GM21529 (cell line): ENCODE data around the gene TET1.
"Not testable (repeated sequence)": the region's sequence is repeated elsewhere in the genome, so short reads cannot be mapped to it uniquely, and the experiment has no call there.

Source experiments
- ATAC-seq: cut with Tn5 transposase; IDR thresholded peaks from one replicate; pipeline ENCODE4 v1.9.1; 2021; ENCODE audit not compliant: unreplicated experiment

TET1 gene

DNA sequence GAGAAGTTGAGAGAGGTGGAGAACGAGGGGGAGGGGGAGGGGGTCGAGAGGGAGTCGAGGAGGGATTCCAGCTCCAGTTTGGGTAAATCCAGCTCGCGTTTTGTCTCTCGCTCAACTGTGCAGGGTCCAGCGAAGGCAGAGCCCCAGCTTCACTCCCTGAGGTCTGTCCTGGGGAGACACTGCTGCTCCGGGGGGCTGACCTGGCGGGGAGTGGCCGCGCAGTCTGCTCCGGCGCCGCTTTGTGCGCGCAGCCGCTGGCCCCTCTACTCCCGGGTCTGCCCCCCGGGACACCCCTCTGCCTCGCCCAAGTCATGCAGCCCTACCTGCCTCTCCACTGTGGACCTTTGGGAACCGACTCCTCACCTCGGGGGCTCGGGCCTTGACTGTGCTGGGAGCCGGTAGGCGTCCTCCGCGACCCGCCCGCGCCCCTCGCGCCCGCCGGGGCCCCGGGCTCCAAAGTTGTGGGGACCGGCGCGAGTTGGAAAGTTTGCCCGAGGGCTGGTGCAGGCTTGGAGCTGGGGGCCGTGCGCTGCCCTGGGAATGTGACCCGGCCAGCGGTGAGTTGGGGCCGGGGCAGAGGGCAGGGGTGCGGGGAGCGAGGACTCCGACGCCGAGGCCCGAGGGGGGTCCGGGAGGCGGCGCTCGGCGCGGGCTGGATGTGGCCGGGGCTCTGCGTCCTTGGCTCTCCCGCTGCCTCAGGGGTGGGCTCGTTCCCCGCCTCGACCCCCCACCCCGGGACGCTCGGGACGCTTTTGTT, at the start of gene TET1:
TET1 (plus strand) TSS at position 152 of the 757 bp plus-strand sequence. CDS start 12,002 bp downstream, outside the sequence.
- ATAC-seq = no peak

DNA sequence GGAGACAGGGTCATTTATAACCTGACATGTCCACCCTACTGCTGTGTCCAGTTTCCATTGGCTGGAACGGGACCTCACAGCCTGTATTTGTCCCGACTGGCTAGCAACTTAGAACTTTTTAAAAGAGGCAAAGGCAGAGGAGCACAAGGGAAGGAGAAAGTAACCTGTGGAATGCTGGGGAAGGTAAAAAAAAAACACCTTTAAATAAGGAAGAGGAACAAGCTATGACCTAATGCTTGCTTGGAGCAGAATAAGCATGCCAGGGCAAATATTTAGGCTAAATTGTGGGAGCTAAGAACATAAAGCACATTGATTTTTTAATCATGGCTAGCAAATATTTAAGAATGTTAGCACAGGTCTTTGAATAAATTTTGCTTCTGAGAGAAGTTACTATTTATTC, 43.9 kb upstream of the TET1 start:
- ATAC-seq = not testable (repeated sequence)

DNA sequence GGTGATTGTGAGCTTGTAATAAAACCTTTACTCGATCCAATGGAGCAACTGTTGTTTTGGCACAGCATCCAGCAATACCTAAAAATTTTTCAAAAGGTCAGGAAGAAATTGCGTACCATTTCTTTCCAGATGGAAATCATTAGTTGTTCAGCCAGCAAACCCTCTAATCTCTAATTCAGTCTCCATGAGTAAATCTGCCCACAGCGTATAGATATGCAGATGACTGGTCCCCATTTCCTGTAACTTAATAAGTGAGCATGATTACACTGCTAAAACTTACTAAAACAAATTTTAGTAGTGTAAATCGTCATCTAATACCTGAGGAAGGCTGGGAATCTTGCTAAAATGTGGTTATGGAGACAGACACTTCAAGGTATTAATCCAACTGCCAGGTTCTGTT, 43.4 kb upstream of the TET1 start:
- ATAC-seq = no peak

DNA sequence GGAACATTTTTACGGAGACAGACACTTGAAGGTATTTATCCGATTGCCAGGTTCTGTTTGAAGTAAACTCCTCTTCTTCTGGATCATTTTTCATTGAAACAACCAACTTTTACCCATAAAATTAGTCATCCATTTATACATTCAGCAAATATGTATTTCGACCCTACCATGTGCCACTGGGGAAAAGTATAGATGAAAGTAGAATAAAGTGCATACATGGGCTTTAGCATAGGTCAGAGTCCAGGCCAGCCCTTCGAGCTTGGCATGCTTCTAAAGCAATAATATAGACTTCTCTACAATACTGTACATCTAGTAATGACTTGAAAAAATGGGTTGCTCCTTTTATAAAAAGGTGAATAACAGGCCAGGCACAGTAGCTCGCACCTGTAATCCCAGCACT, 42.9 kb upstream of the TET1 start:
- no peak for ATAC-seq

DNA sequence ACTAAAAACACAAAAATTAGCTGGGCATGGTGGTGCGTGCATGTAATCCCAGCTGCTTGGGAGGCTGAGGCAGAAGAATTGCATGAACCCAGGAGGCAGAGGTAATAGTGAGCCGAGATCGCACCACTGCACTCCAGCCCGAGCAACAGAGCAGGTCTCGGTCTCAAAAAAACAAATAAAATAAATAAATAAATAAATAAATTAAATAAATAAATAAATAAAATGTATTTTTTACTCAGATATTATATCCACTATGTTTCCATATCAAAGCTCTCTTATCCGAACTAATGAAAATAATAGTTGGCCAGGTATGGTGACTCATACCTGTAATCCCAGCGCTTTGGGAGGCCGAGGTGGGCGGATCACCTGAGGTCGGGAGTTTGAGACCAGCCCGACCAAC, 41.5 kb upstream of the TET1 start:
- ATAC-seq = not testable (repeated sequence)

DNA sequence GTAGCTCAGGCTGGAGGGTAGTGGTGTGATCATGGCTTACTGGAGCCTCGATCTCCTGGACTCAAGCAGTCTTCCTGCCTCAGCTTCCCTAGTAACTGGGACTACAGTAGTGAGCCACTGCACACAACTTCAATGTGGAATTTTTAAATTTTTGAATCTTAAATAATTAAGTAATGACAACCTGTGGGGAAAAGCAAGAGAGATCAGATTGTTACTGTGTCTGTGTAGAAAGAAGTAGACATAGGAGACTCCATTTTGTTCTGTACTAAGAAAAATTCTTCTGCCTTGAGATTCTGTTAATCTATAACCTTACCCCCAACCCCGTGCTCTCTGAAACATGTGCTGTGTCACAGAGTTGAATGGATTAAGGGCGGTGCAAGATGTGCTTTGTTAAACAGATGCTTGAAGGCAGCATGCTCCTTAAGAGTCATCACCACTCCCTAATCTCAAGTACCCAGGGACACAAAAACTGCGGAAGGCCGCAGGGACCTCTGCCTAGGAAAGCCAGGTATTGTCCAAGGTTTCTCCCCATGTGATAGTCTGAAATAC, 34.6 kb upstream of the TET1 start:
- ATAC-seq = not testable (repeated sequence)

DNA sequence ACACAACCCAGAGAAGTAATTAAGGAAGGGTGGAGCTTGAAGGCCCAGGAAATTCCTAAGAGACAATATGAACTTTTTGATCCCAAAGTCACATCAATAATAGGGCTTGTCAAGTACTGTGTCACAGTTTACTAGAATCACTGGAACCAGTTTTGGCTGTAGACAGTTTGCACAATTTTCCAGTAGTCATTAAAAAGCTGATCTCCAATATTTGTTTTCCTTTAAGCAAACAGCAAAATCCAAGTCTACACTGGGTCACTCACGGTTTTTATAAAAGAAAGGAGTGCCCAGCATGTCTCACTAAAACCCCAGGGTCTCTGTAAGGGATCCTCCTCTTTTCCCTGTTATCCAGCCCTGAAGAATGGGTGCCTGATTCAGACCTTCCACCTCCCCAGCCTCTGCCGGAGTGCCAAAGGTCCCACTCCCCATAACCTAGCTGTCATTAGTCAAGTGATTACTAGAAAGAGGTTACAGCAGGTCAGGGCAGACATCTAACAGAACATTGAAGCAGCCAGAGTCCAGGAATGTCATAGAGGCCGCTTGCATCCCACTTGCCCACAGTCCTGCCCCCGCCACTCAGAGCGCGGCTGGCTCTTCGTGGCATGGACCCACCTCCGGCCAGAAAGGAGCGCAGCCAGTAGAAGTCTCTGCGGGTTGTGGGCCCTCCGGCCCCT, 33.4 kb upstream of the TET1 start:
- ATAC-seq = no peak

DNA sequence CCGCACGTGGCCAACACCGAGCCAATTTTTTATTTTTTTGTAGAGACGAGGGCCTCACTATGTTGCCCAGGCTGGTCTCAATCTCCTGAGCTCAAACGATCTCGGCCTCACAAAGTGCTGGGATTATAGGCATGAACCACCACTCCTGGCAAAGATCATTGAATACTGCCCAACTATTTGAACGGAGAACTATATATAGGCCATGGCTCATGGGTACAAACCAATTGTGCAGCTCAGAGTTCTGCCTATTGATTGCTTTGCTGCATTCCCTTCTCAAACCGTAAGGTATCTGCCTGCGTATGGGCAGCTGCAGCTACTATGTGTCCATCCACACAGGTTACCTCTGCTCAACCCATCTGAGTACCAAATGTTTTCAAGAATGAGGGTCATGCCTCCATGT, 23.2 kb upstream of the TET1 start:
- ATAC-seq = no peak

DNA sequence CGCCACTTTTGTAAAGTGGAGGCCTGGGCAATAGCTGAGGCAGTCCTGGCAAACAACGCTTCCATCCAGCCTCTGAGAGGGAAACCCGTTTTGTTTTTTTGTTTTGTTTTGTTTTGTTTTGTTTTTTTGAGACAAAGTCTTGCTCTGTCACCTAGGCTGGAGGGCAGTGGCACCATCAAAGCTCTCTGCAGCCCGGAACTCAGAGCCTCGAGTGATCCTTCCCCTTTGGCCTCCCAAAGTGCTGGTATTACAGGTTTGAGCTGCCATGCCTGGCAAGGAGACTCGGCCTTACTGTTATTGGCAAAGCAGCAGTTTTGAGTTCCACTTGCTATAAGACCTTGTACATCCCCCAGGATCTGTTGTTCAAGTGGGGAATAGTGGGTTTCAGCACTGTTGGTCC, 22.3 kb upstream of the TET1 start:
- ATAC-seq = no peak

DNA sequence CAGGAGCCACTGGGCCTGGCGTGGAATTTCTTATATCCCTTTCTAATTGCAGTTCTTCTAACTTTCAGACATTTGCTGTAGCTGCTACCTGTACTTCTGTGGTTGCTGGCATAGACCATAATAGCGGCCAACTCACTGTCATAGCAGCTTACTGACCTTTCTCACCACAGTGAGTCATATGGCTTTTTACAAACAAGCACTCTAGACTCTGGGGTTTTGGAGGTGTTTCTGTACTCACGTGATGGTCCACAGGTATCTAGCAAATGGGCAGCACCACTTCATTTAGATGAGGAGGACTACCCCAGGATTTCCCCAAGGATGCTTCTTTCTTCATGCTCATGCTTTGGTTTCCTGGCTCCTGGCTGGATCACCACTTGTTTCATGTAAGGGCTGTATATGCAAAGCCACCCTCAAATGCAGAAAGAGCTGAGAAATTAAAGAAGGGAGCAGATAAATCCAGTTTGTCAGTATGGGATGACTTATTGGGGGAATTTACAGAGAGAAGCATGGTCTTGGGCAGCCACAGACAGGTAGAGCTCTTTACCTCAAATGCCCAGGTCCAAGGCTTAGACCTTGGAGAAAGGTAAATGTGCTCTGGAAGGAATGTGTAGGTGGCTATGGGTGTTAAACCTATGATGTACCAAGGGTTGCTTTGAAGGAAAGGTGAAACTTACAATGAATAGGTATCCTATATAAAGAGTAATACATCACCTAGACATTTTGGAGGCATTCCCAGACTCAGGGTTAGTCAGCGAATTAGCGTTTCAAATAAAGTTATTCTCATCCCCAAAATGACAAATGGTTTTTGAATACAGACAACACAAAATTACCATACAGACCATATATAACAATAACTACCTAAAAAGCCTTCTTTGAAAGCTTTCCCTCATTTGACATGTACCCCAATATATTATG, 16.9 kb upstream of the TET1 start:
- ATAC-seq = peak; percentile 72

DNA sequence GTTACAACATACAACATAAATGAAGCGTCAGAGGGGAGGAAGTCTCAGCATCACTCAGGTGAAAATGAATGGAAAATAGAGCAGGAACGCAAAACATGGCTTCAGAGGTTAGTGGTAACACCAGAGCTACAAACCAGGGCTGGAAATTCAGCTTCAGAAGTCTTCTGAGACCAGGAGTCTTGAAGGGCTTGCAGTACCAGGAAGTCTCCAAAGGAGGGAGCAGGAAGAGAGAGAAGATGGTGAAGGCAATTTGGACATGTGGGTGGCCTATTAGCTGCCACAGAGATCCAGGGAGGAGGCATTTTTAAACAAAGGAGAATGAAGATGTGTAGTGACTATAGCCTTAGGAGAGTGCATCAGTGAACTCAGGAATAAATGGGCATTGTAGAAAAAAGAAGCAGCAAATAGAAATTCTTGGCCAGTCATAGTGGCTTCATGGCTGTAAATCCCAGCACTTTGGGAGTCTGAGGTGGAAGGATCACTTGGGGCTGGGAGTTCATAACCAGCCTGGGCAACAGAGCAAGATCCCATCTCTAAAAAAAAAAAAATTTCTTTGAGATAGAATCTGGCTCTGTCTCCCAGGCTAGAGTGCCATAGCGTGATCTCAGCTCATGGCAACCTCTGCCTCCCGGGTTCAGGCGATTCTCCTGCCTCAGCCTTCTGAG, 9.3 kb upstream of the TET1 start:
- peak; percentile 84 for ATAC-seq

DNA sequence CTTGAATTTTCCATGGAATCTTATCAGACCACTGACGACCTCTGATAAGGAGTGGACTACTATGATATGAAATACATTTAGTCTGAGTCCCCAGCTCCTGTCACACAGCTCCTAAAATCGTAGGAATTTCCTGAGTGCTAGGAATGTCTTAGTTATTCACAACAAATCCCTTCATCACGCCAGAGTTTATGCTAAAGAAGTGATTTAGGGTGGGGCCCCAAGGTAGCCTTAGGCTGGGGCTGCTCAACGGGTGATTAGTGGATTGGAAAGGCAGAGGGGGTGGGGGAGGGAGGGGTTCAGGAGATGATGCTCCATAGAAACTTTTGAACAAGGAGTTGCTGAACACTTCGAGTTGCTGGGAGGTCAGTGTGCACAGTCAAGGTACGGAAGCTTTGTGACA, 7.0 kb upstream of the TET1 start:
- no peak for ATAC-seq

DNA sequence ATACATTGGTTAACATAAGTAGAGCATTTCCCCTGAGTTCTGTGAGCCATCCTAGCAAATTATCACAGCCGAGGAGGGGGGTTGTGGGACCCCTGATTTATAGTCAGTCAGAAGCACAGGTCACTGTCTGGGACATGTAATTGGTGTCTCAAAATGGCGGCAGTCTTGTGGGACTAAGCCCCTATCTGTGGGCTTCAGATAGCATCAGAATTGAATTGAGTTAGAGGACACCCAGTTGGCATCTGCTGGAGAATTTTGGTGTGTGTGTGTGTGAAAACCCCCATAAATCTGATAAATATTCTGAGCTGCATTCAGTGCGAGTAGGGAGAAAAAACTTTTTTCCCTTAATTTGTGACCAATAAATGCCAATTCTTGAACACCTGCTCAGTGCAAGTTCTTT, 6.5 kb upstream of the TET1 start:
- ATAC-seq = no peak

DNA sequence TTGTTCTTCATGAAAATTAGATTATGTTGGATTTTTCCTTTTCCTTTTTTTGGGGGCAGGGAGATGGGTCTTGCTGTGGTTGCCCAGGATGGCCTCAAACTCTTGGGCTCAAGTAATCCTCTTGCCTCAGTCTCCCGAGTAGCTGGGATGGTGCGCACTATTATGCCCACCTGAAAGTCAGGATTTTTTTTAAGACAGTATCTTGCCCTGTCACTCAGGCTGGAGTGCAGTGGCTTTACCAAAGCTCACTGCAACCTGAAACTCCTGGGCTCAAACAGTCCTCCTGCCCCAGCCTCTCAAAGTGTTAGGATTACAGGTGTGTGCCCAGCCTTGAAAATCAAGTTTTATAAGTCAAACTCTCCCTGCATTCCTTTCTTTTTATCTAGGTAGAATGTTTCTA, 1.7 kb upstream of the TET1 start:
- ATAC-seq = no peak

DNA sequence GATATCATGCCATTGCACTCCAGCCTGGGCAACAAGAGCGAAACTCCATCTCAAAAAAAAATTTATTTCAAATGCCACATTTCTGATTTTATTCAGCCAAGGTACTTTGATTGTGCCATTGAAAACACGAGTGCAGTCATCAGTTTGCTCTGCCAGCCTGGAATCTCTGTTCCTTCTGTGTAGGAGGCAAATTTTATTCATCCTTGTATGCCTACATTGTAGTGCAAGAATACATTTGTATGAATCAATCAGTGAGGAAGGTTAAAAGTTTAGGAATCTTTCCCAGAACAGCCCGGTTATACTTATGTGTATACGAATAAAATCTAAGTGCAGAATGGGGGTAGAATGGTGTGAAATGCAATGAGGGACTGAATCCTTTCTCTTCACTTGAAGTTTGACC, 886 bp upstream of the TET1 start:
- no peak for ATAC-seq

DNA sequence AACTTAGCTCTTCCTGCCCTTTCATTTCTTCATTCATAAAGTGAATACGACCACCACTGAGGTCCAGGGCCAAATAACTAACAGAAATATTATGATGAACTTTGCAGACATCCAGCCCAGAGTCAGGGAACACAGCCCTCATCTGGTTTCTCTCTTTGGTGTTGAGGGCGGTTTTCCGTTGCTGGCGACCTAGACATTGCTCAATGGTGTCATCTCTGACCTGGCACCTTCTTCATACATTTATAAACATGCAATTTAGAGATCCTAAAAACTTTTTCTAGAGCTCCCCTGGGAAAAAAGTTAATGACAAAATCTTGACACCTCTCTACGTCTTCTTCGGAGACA, 324 bp upstream of the TET1 start:
- no peak for ATAC-seq

DNA sequence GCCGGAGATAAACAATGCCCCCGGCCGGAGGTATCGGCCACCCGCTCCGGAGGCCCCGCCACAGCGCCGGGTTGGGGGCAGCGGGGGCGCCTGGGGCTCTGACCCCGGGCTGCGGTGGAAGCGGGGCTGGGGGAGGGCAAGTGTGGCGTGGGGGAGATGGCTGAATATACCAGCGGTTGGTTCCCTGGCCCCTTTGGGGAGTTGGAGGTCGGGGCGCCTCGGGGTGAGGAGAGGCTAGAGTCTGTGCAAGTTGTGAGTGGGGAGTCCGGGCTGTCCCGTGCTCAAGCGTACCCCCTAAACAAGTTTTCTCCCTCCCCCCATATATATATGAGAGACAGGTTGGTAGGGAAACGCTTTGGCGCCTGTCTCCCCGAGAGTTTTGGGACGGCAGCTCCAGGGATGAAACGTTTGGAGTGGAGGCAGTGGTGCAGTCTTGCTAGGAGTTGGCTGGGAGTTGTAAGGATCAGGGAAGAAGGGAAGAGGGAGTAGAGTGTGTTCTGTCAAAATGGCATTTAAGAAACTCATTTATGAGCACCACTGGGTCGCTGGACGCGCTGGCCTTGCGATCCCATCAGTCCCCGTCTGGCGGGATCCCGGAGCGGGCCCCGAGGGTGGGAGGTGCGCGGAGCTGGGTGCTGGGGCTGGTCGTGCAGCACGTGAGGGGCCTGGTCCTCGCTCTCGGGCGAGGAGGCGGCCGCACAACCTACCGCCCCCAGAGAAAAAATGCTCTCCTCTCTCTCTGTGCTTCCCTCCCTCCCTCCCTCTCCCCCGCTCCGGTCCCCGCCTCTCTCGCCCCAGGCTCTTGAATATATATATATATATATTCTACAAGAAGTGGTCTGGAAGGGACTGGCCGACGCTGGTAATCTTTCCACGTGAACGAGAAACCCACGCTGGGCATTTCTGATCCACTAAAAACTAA, 1.1 kb downstream of the TET1 start:
- ATAC-seq = no peak

DNA sequence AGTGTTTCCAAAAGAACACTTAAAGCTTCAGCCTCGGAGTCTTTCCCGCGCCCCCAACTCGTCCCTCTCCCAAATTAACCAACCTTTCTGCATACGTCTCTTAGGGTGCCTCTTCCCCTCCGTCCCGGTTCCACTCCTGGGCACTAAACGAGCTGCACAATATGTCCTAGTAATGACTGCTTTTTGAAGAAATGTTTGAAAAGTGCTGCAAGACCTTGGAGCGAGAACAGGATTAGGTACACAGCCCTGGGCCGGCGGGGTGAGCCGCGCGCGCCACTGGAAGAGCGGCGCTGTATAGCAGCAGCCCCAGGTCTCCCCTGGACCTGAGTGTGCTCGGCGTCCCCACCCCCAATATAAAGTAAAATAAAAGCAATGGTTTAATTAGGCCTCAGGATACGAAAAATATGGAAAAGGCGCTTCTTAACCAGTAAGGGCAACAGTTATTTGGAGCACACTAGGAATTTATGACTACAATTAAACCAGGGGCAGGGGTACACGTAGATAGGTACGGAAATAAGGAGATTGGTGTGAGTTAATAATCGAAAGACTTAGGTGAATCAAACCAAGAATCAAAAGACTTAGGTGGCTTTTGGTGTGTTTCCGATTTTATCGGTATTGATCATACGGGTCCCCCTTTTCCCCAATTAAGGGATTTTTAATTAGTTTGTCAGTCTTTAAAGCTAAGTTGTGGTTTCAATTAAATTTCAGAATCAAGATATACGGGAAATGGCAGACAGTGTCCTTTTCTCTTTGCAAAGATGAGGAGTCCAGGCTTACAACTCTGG, 1.9 kb downstream of the TET1 start:
- no peak for ATAC-seq
